CD4-positive, alpha-beta T cell treated with Interferon alpha-2 for 1 hour (primary cell): Measurements from ENCODE around the gene YTHDC2.
A peak's percentile ranks its signal among the peaks of the same experiment; 100 is the strongest.
"Not testable (repeated sequence)": the region's sequence is repeated elsewhere in the genome, so short reads cannot be mapped to it uniquely, and the experiment has no call there.

Experiments
- DNase-seq, 2 donors: peaks; one replicate each; pipeline ENCODE4 v3.0.0-alpha.2; 2020 to 2022

The YTHDC2 gene

DNA sequence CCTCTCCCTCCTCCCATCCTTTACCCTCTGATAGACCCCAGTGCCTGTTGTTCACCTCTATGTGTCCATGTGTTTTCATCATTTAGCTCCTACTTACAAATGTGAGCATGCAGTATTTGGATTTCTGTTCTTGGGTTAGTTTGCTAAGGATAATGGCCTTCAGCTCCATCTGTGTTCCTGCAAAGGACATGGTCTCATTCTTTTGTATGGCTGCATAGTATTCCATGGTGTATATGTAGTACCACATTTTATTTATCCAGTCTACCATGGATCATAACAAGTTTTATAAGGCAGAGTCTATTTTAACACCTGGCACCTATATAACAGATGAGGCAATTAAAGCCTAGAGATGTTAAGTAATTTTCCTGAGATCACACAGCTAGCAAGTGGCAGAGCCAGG is 7.4 kb downstream of the YTHDC2 start:
- DNase-seq, result no peak

DNA sequence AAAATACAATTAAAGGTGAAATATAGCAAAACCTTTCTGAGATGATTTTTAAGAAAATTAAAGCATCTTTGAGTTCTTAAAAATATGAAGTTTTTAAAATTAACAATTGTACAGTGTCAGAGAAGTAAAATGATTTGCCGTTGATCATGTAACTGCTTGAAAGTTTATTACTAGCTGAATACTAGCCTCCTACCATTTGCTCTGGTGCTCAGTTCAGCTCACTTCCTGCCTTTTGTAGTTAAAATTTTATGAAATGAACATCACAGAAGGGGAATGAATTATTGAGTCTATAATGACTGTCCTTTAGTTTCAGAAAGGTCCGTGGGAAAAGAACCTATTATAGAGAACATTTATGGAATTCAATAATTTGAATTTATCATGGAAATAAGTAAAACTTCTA is 9.7 kb downstream of the YTHDC2 start:
- no peak for DNase-seq

DNA sequence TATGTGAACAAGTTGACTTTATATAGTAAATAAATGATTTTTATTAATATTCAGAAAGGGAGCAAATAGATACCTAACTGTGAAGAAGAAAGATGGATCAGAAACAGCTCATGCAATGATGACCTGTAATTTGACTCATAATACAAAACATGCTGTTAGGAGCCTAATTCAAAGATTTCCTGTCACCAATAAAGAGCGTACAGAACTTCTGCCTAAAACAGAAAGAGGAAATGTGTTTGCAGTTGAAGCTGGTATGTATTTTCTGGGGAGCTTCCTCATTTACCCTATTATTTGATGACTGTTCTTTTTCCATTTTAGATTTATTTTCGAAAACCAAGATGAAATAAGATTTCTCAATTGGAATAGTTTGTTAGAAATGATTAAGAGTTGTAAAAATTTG is 11.4 kb downstream of the YTHDC2 start:
- DNase-seq, result peak in 1 of 2 donors; percentile 34

DNA sequence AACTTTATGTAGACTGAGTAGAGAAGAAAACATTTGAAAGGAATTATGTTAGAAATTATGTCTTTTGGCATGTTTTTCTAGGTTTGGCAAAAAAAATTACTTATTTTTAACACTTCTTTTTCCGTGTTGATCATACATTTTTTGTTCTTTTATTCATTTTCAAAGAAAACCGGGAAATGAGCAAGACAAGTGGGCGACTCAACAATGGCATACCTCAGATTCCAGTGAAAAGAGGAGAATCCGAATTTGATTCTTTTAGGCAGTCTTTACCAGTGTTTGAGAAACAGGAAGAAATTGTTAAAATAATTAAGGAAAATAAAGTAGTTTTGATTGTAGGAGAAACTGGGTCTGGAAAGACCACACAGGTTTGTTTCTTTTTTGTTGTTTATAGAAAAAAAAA is 12.9 kb downstream of the YTHDC2 start:
- no peak for DNase-seq

DNA sequence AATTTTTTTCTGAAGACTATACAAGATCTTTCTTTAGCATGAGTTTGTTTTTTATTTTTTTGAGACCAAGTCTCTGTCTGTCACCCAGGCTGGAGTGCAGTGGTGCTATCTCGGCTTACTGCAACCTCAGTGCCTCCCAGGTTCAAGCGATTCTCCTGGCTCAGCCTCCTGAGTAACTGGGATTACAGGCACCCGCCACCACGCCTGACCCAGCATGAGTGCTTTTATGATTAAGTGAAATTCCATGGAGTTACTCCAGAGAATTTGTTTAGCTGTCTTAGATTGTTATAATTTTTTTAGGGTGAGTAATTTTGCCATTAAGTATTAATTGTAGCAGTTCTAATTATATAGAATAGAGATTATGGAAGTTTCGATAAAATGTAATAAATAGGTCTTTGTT is 14.3 kb downstream of the YTHDC2 start:
- DNase-seq, result no peak

DNA sequence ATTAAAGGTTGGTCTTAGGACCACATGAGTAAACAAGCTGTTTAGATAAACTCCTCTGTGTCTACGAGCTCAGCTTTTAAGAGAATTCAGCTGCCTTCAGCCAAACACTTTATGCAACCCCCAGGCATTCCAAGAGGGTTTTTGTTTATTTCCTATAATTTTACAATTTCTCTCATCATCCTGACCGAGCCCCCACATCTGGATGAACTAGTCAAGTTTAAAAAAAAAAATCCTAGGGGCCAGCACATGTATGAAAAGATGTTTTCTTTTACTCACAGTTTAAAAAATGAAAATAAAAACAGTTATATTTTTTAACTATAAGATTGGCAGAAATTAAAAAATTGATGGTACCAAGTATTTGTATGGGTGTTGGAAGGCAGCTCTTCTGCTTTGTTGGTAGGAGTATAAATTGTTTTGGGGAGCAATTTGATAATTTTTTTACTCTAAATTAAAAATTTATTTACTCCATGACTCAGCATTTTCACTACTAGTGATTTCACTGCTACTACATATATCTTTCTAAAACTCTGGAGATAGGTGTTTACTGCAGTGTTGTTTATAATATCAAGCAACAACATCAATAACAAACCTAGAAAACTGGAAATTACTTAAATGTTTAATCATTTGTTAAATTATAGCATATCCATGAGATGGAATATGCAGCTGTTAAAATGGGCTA is 18.1 kb downstream of the YTHDC2 start:
- DNase-seq, result no peak

DNA sequence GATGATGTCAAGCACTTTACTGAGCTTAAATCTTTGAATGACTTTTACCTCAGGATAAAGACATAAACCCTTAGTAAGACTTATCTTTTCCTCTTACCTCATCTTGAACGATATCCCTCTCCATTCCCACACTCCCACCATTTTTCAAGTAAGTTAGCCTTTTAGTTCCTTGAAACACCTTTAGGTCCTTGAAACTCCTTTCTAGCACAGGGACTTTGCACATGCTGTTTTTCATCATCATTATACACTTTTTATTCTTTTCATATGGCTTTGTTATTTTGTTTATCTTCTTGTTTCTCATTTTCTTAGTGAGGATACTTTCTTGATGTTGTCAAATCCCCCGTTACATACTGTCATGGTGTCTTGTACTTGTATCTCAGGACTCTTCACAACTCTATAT is 24.8 kb downstream of the YTHDC2 start:
- no peak for DNase-seq

DNA sequence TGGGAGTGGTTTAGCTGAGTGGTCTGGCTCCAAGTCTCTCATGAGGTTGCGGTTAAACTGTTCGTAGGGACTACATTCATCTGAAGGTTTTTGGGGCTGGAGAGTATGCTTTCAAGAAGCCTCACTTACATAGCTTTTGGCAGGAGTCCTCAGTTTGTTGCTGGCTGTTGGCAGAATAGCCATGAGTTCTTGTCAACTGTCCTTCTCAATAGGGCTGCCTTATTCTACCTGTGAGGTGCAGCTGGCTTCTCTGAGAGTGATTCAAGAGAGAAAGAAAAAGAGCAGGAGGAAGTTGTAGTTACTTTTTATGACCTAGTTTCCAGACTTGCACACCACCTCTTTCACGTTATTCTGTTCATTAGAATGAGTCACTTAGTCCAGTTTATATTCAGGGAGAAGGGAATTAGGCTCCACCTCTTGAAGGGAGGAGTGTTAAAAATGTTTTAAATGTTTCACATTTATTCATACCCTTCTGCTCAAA is 33.2 kb downstream of the YTHDC2 start:
- DNase-seq, result no peak

DNA sequence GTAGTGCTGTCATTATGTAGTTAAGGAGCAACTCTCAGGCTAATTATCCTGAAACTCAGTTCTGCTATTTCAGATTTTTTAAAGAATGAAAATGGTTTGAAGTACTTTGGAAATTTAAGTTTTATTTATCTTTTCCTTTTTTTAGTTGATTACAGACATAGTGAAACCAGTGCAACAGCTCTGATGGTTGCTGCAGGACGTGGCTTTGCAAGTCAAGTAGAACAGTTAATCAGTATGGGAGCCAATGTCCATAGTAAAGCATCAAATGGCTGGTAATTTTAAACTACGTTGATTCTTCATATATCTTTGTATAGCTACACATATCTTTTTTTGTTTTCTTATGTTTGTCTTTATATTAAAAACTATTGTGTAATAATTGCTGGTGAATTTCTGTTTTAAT is 34.9 kb downstream of the YTHDC2 start:
- DNase-seq, result no peak

DNA sequence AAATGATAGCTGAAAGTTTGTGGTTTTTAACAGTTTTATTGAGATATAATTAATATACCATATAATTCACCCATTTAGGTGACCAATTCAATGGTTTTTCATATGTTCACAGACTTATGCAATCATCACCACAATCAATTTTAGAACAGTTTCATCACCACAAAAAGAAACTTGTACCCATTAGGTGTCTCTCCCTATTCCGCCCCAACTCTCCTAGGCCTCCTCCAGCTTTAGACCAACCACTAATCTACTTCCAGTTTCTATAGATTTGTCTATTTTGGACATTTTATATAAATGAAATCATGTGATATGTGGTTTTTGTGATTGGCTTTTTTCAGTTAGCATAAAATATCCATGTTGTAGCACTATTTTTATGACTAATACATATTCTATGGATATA is 38.6 kb downstream of the YTHDC2 start:
- no peak for DNase-seq

DNA sequence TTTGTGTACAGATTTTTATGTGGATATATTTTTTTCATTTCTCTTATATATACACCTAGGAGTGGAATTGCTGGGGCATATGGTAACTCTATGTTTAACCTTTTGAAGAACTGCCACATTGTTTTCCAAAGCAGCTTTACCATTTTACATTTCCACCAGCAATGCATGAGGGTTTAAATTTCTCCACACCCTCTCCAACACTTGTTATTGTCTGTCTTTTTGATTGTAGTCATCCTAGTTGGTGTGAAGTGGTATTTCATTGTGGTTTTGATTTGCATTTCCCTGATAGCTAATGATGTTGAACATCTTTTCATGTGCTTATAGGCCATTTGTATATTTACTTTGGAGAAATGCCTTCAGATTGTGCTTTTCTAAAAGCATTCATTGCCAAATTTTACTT is 39.1 kb downstream of the YTHDC2 start:
- DNase-seq, result no peak

DNA sequence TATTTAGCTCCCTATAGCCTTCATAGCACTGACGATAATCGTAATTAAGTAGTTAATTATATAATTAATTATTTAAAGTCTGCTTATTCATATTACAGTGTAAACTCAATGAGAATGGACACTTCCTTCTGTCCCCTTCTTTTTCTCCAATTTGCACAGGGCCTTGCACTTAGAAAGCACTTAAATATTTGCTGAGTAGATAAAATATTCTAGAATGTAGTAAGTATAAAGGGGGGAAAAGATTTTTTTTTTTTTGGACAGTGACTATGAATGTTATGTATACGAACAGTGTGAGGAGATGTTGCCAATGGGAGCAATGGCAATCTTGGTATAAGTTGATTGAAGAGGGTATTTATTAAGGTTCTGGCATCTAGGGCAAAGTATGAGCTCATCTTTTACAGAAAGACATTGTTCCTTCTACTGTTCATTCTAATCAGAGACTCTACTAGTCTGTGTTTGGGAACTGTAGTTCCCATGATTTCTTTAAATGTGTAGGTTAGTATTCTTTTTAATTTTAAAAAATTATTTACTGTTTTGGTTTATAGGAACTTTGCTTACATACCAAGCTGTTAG is 49.4 kb downstream of the YTHDC2 start:
- no peak for DNase-seq

DNA sequence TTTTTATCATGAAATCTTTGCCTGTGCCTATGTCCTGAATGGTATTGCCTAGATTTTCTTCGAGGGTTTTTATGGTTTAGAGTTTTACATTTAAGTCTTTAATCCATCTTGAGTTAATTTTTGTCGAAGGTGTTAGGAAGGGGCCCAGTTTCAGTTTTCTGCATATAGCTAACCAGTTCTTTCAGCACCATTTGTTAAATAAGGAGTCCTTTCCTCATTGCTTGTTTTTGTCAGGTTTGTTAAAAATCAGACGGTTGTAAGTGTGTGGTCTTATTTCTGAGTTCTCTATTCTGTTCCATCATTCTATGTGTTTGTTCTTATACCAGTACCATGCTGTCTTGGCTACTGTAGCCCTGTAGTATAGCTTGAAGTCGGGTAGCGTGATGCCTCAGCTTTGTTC is 55.9 kb downstream of the YTHDC2 start:
- no peak for DNase-seq

DNA sequence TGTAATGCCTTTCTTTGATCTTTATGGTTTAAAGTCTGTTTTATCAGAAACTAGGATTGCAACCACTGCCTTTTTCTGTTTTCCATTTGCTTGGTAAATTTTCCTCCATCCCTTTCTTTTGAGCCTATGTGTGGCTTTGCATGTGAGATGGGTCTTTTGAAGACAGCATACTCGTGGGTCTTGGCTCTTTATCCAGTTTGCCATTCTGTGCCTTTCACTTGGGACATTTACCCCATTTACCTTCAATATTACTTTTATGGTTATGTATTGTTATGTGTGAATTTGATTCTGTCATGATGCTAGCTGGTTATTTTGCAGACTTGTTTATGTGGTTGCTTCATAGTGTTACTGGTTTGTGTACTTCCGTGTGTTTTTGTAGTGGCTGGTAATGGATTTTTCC is 59.2 kb downstream of the YTHDC2 start:
- DNase-seq, result no peak

DNA sequence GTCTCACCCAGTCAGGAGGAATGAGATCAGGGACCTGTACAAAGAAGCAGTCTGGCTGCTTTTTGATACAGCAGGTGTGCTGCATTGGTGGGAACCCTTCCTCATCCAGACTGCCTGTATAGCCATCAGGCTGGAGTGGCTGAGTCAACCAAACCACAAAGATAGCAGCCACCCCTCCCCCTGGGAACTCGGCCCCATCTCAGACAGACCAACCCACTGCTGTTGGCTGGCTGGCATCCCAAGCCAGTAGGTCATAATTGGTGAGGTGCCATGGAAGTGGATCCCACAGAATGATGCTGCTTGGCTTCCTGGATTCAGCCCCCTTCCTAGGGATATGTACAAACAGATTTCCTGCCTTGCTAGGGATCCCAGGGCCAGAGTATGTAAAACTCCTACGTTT is 60.9 kb downstream of the YTHDC2 start:
- DNase-seq, result no peak

DNA sequence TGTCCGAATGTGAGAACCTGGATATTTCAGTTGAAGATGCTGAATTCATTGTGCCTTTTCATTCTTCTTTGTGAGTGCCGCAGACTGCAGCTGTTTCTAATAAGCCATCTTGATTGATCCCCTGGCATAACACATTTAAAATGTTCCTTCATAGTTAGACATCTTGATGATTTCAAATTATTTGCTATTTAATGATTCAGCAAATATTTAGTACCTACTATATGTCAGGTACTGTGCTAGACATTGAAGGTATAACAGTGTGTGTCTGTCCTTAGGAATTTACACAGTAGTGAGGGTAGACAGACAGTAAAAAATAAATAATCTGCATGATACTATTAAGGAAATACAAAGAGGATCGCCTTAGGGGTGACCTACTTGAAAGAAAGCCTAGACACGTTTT is 61.6 kb downstream of the YTHDC2 start:
- no peak for DNase-seq

DNA sequence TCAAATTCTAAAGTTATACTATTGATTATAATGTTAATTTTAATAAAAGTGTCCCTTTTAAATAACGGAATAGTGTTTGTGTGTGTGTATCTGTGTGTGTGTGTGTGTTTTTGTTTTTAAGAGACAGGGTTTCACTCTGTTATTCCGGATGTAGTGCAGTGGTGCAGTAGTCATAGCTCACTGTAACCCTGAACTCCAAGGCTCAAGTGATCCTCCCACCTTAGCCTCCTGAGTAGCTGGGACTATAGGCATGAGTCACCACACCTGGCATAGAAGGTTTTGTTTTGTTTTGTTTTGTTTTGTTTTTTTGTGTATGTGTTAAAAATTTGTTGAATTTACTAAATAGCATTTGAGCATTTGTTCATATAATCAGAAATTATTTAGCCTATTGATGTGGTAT is 64.6 kb downstream of the YTHDC2 start:
- no peak for DNase-seq

DNA sequence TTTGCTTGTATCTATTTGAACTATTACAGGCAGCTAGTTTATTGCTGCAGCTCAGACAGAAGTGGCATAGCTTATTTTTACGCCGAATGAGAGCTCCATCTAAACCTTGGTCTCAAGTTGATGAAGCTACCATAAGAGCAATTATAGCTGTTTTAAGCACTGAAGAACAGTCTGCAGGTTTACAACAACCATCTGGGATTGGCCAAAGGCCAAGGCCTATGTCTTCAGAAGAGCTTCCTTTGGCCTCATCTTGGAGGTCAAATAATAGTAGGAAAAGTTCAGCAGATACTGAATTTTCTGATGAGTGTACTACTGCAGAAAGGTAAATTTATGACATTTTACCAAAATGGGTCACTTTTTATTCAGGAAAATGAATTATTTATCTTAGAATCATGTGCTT is 67.9 kb downstream of the YTHDC2 start:
- DNase-seq, result no peak

DNA sequence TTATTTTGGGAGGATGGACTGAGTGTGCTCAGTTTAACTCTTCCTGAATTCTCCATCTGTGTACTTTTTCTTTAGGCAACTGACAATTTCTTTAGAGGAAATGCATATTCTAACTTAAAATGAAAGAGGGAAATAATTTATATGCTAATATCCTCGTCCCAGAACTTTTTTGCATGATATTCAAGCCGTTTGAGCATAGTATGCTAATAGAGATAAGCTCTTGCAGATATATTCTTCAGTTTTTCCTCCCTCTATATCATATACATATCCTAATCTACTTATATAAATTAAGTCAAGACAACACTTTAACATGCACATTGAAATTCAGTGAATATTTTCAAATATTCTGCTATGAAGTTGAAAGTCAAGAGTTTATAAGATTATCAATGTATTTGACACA is 84.7 kb downstream of the YTHDC2 start:
- DNase-seq, result no peak

DNA sequence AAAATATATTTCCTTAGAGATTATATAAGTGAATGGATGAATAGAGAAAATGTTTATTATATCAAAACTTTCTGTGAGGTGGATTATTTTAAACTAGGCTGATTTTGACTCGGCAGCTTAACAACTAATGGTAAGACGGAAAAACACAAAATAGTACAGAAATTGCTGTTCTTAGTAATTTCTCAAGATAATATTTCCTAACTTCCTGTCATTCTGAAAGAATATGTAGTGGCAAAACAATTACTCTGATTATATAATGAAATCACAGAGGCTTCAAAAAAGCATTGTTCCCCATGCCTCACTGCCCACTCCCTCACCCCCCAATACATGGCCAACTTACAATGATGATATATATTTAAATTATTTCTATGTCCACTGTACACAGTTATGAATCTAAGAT is 85.4 kb downstream of the YTHDC2 start:
- no peak for DNase-seq

DNA sequence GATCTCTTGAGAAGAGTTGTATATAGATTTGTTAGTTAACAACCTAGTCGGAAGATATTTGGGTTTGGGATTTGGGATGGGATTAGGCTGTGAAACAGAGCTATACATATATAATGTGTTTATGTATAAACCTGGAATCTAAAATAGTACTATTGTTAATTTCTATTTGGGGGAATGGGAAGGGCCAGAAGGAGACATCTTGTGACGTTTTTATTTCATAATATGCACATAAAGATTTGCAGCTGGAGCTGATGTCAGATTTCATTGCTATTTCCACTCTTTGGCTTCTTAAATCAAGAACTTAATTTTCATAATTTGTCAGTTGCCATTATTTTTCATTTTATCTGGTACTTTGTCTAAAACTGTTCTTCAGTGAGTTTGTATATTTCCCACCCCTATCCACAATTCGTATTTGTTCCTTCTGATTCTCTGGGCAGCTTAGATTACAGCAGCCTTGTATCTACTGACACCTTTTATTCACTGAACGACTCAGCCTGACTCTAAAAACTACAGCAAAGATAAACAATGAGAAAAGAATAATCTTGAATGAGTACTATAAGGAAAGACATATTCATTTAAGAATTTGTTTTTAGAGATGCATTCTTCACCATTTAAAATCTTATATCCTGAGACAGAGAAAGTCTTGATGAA is 86.9 kb downstream of the YTHDC2 start:
- no peak for DNase-seq

DNA sequence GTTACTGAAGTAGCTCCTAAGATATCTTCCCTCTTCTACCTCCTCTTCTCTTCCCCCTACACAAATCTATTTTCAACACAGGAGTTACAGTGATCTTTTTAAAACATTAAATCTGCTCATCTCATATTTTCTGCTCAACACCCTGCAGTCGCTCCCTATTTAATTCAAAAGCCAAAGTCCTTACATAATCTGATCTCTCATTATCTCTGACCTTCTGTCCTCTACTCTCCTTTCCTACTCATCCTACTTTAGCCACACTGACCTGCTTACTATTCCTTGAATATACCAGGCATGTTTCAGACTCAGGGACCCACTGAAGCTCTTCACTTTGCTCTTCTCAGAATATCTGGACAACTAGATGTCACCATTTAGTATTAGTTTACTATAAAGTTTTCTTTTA is 87.9 kb downstream of the YTHDC2 start:
- no peak for DNase-seq

DNA sequence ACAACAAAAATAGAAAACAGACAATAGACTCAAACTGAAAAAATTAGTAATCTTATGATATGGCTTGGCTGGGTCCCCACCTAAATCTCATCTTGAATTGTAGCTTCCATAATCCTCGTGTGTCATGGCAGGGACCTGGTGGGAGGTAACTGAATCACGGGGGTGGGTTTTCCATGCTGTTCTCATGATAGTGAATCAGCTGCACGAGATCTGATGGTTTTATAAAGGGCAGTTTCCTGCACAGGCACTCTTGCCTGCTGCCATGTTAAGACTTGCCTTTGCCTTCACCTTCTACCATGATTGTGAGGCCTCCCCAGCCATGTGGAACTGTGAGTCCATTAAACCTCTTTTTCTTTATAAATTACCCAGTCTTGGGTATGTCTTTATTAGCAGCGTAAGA is 89.8 kb downstream of the YTHDC2 start:
- DNase-seq, result not testable (repeated sequence)

DNA sequence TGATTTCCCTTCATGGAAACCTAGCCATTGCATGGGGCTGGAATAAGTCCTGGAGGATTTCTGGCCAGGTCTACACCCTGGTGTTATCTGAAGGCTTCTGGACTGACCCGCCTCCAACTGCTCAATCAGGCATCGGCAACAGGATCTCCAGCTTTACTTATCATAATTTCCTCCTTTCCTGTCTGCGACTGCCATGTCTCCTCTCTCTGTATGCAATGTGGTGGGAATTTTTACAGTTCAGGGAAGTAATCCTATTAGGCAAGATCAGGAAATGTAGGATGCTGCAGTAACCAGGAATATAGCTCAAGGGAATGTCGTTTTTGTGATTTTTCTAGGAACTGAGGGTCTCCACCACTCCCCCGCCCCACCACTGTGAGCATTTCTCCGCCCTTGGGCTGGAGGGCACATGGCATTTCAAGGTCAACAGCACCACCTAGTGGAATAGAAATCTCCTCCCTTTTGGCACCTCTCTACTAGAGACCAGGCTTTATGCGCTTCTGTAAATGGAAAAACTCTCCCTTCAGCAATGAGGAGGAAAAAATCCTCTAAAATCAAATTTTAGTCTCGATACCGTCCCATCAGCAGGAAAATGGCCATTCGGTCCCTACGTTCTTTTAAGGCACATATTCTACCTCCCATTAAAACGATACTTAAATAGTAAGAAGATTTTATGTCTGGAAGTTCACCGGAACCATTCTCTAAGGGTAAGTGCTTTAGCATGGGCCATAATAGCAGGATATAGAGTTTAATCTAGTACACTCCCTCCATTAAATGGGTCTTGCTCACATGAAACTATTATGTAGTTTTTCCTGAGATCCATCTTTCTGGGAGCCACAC is 93.0 kb downstream of the YTHDC2 start:
- peak; percentile 36 to 68 for DNase-seq
